Lung (tissue), 12 donors: ENCODE results near the gene PNMA8B. TPM values are rescaled to one million over a fixed set of nuclear protein-coding genes. Genes with fewer than 3 reads are reported as not detected.

ENCODE experiments used
- ATAC-seq: fragments of 200-7000 bp; cut with Tn5 transposase; one replicate; pipeline ENCODE4 v1.9.1; 2020; ENCODE audit warnings: moderate number of reproducible peaks; ENCODE audit not compliant: insufficient read depth, low FRiP score
- DNase-seq, 3 donors: peaks; one replicate each; pipeline ENCODE4 v3.0.0-alpha.2; 2013 to 2017
- H3K27ac ChIP-seq, 2 donors: one replicate each; pipeline ENCODE4 v1.5.1; 2013; ENCODE audit warnings: mild to moderate bottlenecking in 2 of 2, moderate library complexity in 2 of 2, control low read depth in 1 of 2, inconsistent platforms in 1 of 2, low read depth in 1 of 2, low read length in 1 of 2
- H3K27me3 ChIP-seq, 3 donors: one replicate each; pipeline ENCODE4 v1.5.1; 2013; ENCODE audit warnings: low read length in 2 of 3; ENCODE audit not compliant: control insufficient read depth in 3 of 3, insufficient read depth in 3 of 3
- H3K36me3 ChIP-seq, 4 donors: one replicate each; pipeline ENCODE4 v1.5.1; 2013; ENCODE audit warnings: low read length in 4 of 4, mild to moderate bottlenecking in 1 of 4, moderate library complexity in 1 of 4; ENCODE audit not compliant: control insufficient read depth in 4 of 4, insufficient read depth in 4 of 4
- H3K4me1 ChIP-seq, 5 donors: one replicate each; pipeline ENCODE4 v1.5.1; 2013; ENCODE audit warnings: low read length in 5 of 5, mild to moderate bottlenecking in 2 of 5, moderate library complexity in 1 of 5; ENCODE audit not compliant: control insufficient read depth in 5 of 5, insufficient read depth in 5 of 5
- H3K4me3 ChIP-seq: one replicate; pipeline ENCODE4 v1.5.1; 2013; ENCODE audit warnings: mild to moderate bottlenecking, control low read depth, moderate library complexity
- H3K9ac ChIP-seq, 2 donors: one replicate each; pipeline ENCODE4 v1.5.1; 2013; ENCODE audit warnings: low read length in 2 of 2, control low read depth in 1 of 2; ENCODE audit not compliant: insufficient read depth in 1 of 2
- H3K9me3 ChIP-seq, 4 donors: one replicate each; pipeline ENCODE4 v1.5.1; 2013; ENCODE audit warnings: low read length in 3 of 4, mild to moderate bottlenecking in 1 of 4, moderate library complexity in 1 of 4; ENCODE audit not compliant: control insufficient read depth in 4 of 4, insufficient read depth in 3 of 4
- CTCF ChIP-seq: IDR thresholded peaks from 2 replicates; pipeline ENCODE4 v1.5.1; 2012; ENCODE audit warnings: mild to moderate bottlenecking; ENCODE audit errors: control extremely low read depth, extremely low read depth
- WGBS, 2 donors: extraction: QIAGEN DNeasy Blood & Tissue Kit; methylation state at CpG; one replicate each; pipeline ENCODE4 v1.1.7; 2013; 5-methylcytosine and 5-hydroxymethylcytosine counted together
- polyA plus RNA-seq, 2 donors: library from polyadenylated mRNA; stranded (reverse); fragments of 200-250 nt; gene quantifications; one replicate each; pipeline ENCODE4 v1.2.1, GENCODE V29; 2013
- total RNA-seq, 2 donors: library from RNA; depleted of rRNA in 1 of 2; stranded (reverse); fragments of >200 nt in 1 of 2; gene quantifications; one replicate each; pipeline ENCODE4 v1.2.1, GENCODE V29; 2014 to 2021
- donor health status: control.
- donor health status: control.
- donor health status: Bipolar disorder and iron deficiency.
- donor health status: healthy.
- donor health status: DM: yes; HTN: yes; CAD: no.

Gene PNMA8B
- total and polyA plus RNA-seq, 4 donors, result 0.48 to 4.1 (median 1.2) TPM

DNA sequence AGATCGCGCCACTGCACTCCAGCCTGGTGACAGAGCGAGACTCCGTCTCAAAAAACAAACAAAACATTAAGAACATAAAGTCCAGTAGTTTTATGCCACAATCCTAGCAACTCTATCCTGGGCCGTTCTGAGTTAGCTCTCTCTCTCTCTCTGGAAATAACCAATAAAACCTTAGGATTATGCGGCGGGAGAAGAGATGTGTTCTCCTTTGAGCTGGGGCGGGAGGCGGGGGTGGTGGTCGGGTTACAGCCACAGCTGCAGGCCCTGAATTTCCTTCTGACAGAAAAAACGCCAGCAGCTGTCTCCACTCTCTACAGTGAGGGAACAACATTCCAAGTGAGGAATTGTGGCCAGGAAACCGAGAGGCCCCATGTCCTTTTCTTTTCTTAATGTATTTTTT, 15.3 kb downstream of the PNMA8B start:
- WGBS, 2 donors, result 45 to 59% methylated on average over 12 of the region's 12 CpGs
- peaks cover 0 to 2% (median 0%) of the 10 kb centered on the region in 4 donors for H3K9me3 ChIP-seq
- H3K27ac ChIP-seq, result no peak overlapping the region
- H3K4me1 ChIP-seq, result peaks cover 0 to 30% (median 0%) of the 10 kb centered on the region in 5 donors
- no peak overlapping the region for H3K4me3 ChIP-seq
- peak overlapping the region in 1 of 2 donors; percentile 79 for H3K9ac ChIP-seq
- DNase-seq (peak; percentile 95 to 99 (median 99)), ATAC-seq (no peak)
- no peaks in the 10 kb centered on the region for H3K27me3 ChIP-seq
- H3K36me3 ChIP-seq, result no peaks in the 10 kb centered on the region
- TF ChIP-seq CTCF, result no peak

GRCh38 chr19:46478356-46478986, 17.2 kb downstream of the PNMA8B start:
- ATAC-seq (no peak), DNase-seq (peak; percentile 63 to 76 (median 73))
- Histone ChIP-seq H3K27ac (no peak overlapping the region), H3K4me1 (peaks cover 0 to 42% (median 8%) of the 10 kb centered on the region in 5 donors), H3K27me3 (no peaks in the 10 kb centered on the region), H3K4me3 (no peak overlapping the region), H3K9me3 (peaks cover 0 to 2% (median 0%) of the 10 kb centered on the region in 4 donors), H3K9ac (no peak overlapping the region), H3K36me3 (no peaks in the 10 kb centered on the region)
- WGBS, 2 donors, result 36 to 51% methylated on average over 4 of the region's 4 CpGs
- no peak for TF ChIP-seq CTCF

DNA sequence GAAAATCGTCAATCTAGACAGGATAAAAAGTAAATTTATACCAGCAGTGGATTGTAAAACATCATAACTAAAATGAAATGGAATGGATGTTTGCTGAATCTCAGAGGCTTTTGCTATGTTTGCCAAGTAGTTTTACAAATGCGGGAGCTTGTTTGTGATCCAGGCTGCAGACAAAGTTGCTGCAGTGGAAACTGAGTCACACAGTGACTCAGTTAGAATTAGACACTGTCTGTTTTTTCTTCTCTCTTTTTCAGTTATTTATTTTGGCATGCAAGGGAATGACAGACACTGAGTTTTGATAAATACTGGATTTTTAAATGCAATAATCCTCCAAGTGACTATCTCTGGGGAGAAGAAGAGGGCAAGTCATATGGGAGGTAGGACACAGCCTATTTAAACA, 19.7 kb downstream of the PNMA8B start:
- Histone ChIP-seq H3K4me1 (peaks cover 0 to 47% (median 15%) of the 10 kb centered on the region in 5 donors), H3K4me3 (no peak overlapping the region), H3K9me3 (peaks cover 0 to 2% (median 0%) of the 10 kb centered on the region in 4 donors), H3K27me3 (peaks cover 0 to 2% (median 0%) of the 10 kb centered on the region in 3 donors), H3K36me3 (no peaks in the 10 kb centered on the region), H3K9ac (no peak overlapping the region), H3K27ac (no peak overlapping the region)
- DNase-seq (no peak), ATAC-seq (no peak)
- no peak for TF ChIP-seq CTCF
- WGBS, 2 donors, result 72 to 77% methylated on average over 2 of the region's 2 CpGs
